ENCODE results near the gene TTN. TPM values are rescaled to one million over a fixed set of nuclear protein-coding genes. Genes with fewer than 3 reads are reported as not detected.

TTN gene
- total RNA-seq, 1 experiment from 2014 or later: 0.13 TPM

- CTCF ChIA-PET: no interaction called here
- intact Hi-C loops (cut with micrococcal nuclease; ENCODE audit: unreplicated experiment): no loop called here
Measured at GRCh38 chr2:178827739-178828485, 20.7 kb upstream of the TTN start.

GRCh38 chr2:178827111-178827510 lies 19.9 kb upstream of the TTN start:
- in situ Hi-C loops (cut with HindIII; ENCODE audit: low pct_unique_long_range_greater_than_20kb, low sequenced_read_pairs) (no loop called here), intact Hi-C loops (cut with micrococcal nuclease; ENCODE audit: unreplicated experiment) (no loop called here)
- Histone ChIP-seq H3K36me3 (ENCODE audit: control insufficient read depth, insufficient read depth, low read length) (no peaks in the 10 kb centered on the region), H3K4me1 (ENCODE audit: control insufficient read depth, insufficient read depth, low read length) (no peaks in the 10 kb centered on the region), H3K27me3 (ENCODE audit: control insufficient read depth, insufficient read depth, low read length) (no peaks in the 10 kb centered on the region), H3K9me3 (ENCODE audit: control insufficient read depth, insufficient read depth, low read depth, low read length) (no peaks in the 10 kb centered on the region), H3K4me3 (ENCODE audit: low read depth in 2 of 2, low read length in 2 of 2) (no peak overlapping the region), H3K27ac (ENCODE audit: low read length) (no peak overlapping the region)
- no TSS peak for BruUV-seq (replicated peaks)
- TF ChIP-seq CTCF (IDR thresholded peaks at IDR 0.05) (no peak), TCF7L2 (IDR thresholded peaks at IDR 0.05; ENCODE audit: low read depth, low read length) (no peak)
- ChIA-PET POLR2A (no interaction called here), CTCF (no interaction called here)
- ATAC-seq: no peak
- no peak for DNase-seq (ENCODE audit: low read depth, low spot score)

More at GRCh38 chr2:178827739-178828485, 20.7 kb upstream of the TTN start:
- H3K9me3 ChIP-seq (ENCODE audit: control insufficient read depth, insufficient read depth, low read depth, low read length): no peaks in the 10 kb centered on the region
- BruUV-seq (replicated peaks): no TSS peak
- no peak for DNase-seq (ENCODE audit: low read depth, low spot score)
- H3K36me3 ChIP-seq (ENCODE audit: control insufficient read depth, insufficient read depth, low read length): no peaks in the 10 kb centered on the region
- H3K27ac ChIP-seq (ENCODE audit: low read length): no peak overlapping the region
- TF ChIP-seq TCF7L2 (IDR thresholded peaks at IDR 0.05; ENCODE audit: low read depth, low read length) (no peak), CTCF (IDR thresholded peaks at IDR 0.05) (no peak), SIN3A (IDR thresholded peaks at IDR 0.05; ENCODE audit: borderline replicate concordance, insufficient read depth, low read depth, low read length) (no peak), REST (IDR thresholded peaks at IDR 0.05; ENCODE audit: insufficient read depth in 1 of 2, low read depth in 2 of 2, low read length in 1 of 2) (no peak), POLR2AphosphoS5 (IDR thresholded peaks at IDR 0.05; ENCODE audit: low read depth, low read length) (no peak)
- H3K27me3 ChIP-seq (ENCODE audit: control insufficient read depth, insufficient read depth, low read length): no peaks in the 10 kb centered on the region
- POLR2A ChIA-PET: no interaction called here
- no peak overlapping the region for H3K4me3 ChIP-seq (ENCODE audit: low read depth in 2 of 2, low read length in 2 of 2)
- ATAC-seq: no peak
- in situ Hi-C loops (cut with HindIII; ENCODE audit: low pct_unique_long_range_greater_than_20kb, low sequenced_read_pairs): no loop called here
- H3K4me1 ChIP-seq (ENCODE audit: control insufficient read depth, insufficient read depth, low read length): no peaks in the 10 kb centered on the region

Measured in Panc1 (cell line).